CD4-positive, alpha-beta T cell treated with Interleukin-15 for 4 hours (primary cell): Measurements from ENCODE around the gene STT3B.
A peak's percentile ranks its signal among the peaks of the same experiment; 100 is the strongest.
"Not testable (repeated sequence)": the region's sequence is repeated elsewhere in the genome, so short reads cannot be mapped to it uniquely, and the experiment has no call there.

Experiments used
- DNase-seq: peaks from one replicate; pipeline ENCODE4 v3.0.0-alpha.2; 2020; ENCODE audit warnings: low spot score

Gene STT3B

DNA sequence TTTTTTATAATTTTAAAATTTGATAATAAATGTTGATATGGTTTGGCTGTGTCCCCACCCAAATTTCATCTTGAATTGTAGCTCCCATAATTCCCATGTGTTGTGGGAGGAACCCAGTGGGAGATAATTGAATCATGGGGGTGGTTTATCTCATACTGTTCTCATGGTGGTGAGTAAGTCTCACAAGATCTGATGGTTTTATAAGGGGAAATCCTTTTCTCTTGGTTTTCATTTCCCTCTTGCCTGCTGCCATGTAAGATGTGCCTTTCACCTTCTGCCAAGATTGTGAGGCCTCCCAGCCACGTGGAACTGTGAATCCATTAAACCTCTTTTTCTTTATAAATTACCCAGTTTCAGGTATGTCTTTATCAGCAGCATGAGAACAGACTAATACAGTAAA, 72.6 kb downstream of the STT3B start:
- not testable (repeated sequence) for DNase-seq

DNA sequence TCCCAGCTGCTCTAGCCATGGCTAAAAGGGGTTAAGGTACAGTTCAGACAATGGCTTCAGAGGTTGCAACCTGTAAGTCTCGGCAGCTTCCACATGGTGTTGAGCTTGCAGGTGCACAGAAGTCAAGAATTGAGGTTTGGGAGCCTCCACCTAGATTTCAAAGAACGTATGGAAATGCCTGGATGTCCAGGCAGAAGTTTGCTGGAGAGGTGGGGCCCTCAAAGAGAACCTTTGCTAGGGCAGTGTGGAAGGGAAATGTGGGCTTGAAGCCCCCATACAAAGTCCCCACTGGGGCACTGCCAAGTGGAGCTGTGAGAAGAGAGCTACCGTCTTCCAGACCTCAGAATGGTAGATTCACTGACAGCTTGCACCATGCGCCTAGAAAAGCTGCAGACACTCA, 73.7 kb downstream of the STT3B start:
- DNase-seq = no peak

DNA sequence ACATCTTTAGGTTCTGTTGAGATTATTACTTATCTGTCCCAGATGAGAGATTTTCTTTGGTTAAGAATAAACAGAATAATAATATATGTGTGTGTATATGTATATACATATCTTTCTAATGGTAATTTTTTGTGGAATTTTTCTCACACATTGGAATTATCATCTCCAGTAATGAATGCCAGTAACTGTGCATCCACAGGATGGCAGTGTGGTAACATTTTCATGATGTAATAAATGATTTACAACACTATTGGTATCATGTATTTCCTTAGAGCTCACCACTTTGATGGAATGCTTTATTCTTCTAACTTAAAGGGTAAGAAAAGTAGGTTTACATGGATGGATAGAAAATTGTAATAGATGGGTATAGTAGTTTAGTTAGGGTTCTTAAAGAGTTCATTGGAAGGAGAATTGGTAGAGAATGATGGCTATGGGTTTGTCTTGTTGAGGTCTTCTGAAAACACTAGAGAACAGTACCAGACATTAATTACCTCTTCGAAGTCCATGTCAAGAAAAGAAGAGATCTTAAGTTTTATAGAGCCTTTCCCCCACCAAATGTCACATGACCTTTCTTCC, 78.1 kb downstream of the STT3B start:
- no peak for DNase-seq

DNA sequence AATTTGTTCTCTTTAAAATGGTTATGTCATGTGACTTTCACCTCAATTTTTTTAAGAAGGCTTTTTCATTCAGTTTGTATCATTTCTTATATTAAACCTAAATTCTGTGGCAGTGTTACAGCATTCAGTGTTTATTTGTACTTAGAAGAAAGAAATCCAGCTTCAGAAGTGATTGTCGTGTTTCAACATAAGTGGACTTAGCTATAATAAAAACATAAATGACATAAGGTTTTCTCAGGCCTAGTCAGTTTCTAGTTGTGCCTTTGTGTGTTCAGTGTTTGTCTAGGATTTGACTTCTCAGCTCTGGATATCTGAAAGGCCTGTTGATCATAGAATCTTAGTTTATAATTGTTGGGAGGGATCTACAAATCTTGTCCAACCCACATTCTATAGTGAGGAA, 80.5 kb downstream of the STT3B start:
- no peak for DNase-seq

DNA sequence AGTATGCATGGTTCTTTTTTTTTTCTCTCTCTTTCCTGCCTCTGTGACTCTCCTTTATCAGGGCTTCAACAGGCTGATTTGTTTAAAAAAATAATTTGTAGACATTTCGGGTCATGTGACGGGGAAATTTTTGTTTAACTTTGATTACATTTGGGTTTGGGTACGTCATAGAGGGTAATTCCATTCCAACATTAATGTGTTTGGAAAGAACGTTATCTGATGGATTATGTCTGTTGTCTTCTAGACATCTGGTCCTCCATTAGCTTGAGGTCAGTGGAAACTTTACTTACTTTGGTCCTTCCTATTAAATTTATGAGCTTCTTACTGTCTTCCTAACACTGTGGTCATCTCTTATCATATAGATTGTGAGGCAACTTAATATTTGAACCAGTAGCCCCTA, 80.9 kb downstream of the STT3B start:
- DNase-seq = no peak

DNA sequence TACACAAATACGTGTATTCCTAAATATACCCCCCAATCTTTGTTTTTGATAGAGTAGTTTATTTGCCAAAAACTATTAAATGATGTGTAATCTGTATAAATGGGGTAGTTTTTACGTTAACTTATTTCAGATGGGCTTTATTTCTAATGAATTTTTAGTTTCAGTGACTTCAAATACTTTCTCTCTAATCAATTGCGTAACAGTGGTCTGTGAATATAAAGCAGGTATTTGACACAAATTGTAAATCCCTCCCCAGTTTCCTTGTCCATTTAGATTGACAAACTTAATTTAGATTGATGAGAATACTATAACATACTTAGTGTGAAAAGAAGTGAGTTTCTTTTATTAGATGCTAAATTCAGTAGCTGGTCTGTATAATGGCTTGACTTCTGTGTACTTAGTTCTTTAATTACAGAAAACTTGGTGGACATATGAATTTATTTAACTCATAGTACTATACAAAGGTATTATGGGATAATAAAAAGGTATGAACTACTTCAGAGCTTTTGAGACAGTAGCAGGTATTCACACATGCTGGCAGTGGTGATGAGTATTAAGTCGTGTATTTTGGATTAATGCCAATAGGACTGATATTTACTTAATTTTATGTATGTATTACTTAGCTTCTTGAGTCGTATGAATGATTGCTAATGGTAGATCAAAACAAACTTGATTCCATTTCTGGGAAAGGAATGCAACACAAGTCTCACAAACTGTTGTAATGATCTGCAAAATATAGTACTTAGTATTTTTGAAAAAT, 81.6 kb downstream of the STT3B start:
- DNase-seq = no peak

DNA sequence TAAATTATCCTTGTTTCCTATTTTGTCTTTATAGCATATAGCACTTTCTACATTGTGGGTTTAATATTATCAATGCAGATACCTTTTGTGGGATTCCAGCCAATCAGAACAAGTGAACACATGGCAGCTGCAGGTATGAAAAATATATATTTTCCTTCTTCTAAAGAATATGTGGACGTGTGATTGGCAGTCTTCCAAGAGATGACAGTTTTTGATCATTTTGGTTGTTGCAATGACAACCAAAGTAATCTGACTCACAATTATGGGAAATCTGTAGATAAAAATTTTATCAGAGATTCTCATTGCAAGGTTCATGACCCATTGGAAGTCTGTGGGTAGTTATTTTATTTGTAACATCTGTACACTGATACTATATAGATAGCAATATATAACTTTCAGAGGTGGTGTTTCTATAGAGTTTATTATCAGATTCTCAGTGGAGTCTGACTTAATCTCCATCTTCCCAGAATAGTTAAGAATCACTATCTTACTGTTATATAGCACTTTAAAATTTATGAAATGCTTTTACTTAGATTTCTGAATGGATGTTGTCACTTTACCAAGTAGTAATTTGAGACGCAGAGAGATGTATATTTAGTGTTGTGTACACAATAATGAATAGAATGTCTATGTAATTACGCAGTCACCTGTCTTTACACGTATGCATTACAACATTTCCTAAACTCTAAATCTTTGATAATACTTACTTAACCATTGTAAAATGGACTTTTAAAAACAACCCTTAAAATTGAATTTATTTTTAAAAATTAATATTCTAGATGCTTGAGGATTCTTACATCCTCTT, 82.5 kb downstream of the STT3B start:
- peak; percentile 34 for DNase-seq

DNA sequence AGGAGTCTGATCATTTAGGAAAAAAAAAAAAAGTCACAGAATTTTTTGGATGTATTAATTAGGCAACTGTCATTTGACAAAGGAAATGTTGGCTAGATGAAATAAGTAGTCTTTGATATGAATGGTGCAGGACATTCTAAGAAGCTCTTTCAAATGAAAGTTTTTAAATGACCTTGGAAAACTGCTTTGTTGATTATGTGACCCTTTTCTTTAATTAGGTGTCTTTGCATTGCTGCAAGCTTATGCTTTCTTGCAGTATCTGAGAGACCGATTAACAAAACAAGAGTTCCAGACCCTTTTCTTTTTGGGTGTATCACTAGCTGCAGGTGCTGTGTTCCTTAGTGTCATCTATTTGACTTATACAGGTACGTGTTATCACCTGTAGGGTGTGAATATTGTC, 84.0 kb downstream of the STT3B start:
- no peak for DNase-seq

DNA sequence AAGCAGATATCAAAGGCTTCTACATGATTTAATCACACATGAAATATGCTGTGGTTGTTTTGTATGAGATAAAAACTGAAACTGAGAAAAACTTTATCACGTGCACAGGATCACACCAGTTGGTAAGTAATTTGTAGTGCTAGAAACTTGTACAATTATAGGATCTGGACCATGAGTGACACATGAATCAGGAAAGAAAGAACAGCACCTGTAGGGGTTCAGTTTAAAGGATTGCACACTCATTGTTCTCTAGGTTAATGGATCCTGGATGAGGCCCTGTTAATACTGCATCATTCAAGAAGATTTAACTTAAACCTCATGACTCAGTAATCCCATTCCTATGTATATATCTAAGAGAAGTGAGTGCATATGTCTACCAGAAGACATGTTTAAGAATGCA, 87.9 kb downstream of the STT3B start:
- no peak for DNase-seq

DNA sequence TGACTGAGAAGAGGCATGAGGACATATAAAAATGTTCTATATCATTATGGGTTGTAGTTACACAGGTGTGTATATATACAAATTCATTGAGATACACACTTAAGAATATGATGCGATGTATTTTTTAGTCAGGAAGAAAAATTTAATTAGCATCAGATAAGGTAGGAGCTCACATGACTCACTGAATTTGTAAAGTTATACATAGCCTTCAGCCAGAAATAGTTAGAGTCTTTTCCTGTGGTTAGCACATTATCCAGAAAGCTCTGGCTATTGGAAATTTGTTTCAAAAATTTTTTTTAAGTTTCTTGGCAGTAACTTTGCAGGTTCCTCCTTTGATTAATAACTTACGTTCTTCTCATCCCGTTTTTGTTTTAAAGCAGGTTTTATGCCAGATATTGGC, 88.6 kb downstream of the STT3B start:
- no peak for DNase-seq

DNA sequence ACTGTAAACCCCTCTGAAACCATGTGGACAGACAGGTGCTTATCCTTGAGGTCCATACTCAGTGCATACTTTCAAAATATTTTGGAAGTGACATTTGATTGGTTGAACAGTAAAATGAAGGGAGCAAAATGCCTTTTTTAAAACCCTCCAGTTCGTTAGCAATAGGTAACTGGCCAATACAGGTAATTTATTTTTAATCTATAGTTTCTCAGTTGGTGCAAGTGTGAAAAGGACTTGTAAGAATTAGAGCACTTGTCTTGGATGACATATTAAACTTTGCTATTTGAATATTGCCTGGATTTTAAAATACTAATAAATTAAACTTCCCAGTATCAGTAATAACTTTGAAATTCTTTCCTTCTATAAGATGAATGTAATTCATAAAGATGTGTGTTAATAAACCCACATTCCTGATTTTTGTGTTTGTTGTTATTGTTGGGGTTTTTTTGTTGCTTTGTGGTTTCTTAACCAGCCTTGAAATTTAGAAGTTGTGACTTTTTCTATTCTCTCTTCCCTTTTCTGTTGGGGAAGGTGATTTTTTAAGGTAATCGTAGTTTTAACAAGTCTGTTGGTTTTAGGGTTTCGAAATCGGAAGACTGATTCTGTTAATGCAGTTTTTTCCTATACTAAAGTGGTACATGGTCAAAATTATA, 90.0 kb downstream of the STT3B start:
- no peak for DNase-seq

DNA sequence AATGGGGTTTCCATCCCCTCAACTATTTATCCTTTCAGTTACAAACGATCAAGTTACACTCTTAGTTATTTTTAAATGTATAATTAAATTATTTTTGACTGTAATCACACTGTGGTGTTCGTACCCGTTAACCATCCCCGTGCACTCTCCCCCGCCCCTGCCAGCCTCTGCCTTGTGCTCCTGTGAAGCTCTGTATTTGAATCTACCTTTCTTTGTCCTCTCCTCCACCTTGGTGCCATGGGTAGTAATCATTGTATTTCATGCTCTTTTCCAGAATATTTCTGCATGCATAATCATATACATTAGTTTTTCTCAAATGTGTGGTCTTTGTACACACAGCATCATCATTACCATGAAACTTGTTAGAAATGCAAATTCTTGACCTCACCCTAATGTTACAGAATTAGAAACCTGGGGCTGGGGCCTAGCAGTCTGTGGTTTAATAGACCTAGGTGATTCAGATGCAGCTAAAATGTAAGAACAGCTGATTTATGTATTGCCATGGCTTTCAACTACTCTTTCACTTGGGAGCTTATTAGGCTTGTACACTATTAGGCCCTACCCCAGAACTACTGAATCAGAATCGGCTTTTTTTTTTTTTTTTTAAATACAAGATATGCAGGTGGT, 91.5 kb downstream of the STT3B start:
- no peak for DNase-seq

DNA sequence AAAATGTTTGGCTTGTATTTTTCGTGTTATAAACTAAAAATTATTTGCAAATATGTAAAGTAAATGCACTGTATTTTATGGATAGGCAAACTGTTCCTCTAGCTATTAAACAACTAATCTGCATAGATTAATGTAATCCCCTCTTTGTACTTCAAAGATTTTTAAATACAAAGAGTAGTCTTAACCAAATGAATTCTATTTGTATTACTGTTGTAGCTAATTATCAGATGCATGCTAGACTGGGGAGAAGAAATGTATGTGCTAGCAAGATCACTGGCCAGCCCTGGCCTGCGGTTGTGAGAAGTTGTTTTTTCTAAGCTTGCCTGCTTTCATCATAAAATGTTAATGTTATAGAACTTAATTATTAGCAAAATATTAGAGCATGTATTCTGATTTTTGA, 92.6 kb downstream of the STT3B start:
- no peak for DNase-seq

DNA sequence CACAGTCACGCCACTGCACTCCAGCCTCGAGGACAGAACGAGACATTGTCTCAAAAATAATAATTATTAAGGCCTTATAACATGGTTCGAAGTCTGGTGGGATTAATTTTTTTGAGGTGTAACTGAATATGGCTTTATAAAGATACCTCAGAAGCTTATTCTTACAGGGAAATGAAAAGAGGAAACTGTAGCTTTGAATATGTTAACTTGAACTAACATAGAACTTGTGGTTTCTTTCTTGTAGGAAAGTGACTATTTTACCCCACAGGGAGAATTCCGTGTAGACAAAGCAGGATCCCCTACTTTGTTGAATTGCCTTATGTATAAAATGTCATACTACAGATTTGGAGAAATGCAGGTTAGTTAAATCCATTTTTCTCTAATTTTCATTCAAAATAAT, 96.3 kb downstream of the STT3B start:
- no peak for DNase-seq

DNA sequence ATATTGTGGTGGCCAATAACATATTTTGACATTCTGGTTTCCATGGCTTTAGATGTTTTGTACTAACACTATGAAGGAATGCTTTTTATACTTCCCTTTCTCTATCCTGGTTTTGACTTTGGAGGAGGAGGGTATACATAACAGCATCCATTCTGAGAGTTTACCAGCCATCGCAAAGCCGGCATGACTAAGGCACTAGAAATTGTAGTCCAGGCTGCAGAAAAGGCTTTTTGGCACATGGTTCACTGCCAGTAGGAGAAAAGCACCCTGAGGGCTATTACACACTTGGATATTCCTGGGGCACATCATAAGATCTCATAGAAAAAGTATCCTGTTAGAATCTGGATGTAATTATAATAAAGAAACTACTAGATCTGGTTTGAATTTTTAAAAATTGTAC, 101.8 kb downstream of the STT3B start:
- no peak for DNase-seq

DNA sequence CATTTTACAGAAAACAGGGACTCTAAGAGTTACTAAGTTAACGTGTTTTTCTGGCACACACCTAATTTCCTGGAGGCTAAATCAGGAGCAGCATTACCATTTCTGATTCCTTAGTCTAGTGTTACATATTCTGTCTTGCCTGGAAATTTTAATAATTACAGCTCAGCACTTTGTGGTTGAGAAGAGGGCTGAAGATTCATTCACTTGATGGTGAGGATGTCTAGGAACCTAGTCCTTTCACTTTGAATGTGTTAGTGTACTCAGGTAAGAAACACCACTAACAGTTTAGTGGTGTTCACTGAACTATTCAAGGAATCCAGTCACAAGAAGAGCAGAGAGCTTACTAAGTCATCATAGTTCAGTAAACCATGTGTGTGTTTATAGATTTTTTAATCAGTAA, 102.8 kb downstream of the STT3B start:
- peak; percentile 24 for DNase-seq

DNA sequence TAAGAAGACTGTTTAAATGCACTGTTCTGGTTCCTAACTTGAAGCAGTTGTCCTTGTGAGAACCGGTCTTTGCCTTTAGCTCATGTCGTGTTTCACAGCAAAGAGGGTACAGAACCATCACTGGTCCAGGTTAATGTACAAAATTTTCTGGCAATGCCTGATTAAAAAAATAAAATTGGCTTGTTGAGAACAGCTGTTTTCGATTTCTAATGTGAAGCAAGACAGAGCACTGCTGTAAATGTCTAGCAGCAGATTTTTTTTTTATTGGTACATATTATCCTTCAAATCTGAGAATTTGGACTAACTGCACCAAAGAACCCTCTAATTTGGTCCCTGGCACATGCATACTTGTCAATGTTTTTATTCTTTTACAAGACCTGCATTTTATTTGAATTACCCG, 103.3 kb downstream of the STT3B start:
- no peak for DNase-seq

DNA sequence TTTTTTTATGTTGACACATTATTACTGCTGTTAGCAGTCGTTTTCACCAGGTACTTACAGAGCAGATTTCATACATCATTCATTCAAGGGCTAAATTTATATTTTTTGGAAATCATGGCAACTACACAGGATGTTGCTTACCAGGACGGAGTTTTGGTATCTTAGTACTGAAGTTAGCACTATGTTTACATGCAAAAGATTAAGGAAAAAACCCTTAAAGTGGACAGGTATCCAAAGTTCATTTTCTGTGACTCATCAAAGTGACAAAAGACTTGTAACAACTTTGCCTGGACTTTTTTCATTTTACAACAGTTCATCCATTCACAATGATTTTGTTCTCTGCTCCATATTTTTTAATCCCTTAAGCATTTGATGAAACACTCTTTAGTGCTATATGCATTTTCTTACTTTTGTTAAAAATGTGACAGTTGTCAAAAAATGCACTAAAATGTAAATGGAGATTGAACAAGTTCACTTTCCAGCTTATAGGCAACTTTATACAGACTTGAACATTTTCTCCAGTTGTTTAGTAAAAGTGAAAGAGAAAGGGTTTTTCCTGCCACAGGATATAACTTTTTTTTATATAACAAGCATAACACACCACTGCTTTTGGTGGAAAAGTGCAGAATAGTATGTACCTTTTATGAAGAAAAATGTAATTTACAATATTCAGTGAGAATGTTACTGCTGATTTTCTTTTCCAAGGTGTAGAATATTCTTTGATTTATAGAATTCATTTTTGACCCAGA, 104.1 kb downstream of the STT3B start:
- DNase-seq = peak; percentile 7

DNA sequence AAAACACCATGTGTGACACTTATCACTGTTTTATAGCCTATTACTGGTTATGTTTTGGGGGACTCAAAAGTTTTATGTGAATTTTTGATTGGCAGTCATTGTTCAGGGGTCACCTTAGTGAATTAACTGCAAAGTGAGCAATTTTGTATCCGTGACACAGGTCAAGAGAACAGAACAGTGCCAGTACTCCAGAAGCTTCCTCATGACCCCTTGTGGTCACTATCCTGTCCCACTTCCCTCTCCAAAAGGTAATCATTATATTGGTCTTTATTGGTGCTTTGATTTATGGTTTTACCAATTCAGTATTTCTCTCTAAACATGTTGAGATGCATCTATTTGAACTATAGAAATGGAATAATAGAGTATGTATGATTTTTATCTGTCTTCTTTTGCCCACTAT, 107.1 kb downstream of the STT3B start:
- no peak for DNase-seq

DNA sequence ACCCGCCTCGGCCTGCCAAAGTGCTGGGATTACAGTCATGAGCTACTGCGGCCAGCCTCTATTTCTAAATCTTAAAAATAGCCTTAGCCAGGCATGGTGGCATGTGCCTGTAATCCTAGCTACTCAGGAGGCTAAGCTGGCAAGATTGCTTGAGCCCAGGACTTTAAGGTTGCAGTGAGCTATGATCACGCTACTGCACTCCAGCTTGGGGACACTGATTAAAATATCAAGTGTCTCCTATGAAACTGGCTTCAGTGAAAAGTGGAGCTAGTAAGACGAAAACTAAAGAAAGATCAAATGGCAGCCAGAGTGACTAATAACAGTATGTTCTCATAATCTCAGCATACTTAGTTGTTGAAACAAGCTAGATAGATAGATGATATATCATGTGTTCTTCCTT, 112.5 kb downstream of the STT3B start:
- no peak for DNase-seq

DNA sequence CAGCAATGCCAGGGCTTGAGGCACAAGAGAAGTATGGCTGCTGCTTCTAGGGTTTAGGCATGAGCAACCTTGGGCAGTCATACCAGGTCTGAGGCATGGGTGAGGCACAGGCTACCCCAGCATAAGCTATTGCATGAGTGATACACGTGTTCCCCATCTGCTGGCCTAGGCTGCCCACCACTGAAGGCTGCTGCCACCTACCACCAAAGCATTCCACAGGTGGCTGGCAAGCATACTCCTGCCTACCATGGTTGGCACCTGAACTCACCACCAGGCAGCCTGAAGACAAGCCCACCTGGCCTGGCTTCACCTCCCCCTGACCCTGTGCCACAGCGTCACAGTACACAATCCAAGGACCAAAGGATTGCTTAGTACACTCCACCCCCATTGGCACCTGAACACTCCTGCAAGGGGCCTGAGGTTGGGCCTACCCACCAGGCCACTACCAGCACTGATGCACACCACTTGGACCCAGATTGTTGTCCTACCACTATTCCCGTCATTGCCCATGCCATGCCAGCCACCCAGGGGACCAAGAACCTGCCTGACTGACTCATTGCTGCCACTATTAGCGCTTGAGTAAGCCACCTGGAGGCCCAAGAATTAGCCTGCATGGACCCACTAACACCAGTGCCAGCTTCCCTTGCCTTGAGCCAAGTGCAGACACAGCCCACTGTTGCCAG, 115.7 kb downstream of the STT3B start:
- no peak for DNase-seq
